Uterus (tissue), 2 donors: ENCODE results near the gene ZNF750.

Experiments
- POLR2A ChIP-seq, 2 donors: fragments of 450-650 bp; IDR thresholded peaks; one replicate each; pipeline ENCODE4 v1.6.1; 2016; ENCODE audit warnings: antibody characterized with exemption in 2 of 2, mild to moderate bottlenecking in 1 of 2, moderate library complexity in 1 of 2
- TF ChIP-seq, protein P1 (sequence below), 4 experiments: fragments of 200-600 bp in 2 of 4; fragments of 450-650 bp in 2 of 4; sonication (generic) in 2 of 4; IDR thresholded peaks; one replicate each; pipeline ENCODE4 v1.5.1; 2016 to 2019; ENCODE audit warnings: antibody characterized with exemption in 4 of 4, mild to moderate bottlenecking in 2 of 4, moderate library complexity in 1 of 4

DNA sequence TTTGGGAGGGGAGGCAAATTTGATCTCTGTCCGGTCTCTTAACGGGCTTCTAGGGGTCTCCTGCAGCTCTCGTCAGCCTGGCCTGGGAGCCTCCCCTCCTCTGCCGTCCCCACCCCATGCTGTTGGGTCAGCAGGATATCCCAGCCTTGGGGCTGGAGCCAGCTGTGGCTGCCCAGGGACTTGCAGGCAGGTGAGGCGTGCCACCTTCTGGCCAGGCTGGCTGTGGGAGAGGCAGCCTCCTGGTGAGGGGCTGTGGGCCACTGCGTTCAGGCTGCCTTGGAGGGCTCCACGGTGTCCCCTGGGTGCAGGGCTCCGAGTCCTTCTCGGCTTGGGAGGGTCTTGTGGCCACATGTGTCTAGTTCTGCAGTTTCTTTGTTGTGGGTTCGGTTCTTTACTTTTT, 53.4 kb downstream of the ZNF750 start:
- TF ChIP-seq, protein P1, sequence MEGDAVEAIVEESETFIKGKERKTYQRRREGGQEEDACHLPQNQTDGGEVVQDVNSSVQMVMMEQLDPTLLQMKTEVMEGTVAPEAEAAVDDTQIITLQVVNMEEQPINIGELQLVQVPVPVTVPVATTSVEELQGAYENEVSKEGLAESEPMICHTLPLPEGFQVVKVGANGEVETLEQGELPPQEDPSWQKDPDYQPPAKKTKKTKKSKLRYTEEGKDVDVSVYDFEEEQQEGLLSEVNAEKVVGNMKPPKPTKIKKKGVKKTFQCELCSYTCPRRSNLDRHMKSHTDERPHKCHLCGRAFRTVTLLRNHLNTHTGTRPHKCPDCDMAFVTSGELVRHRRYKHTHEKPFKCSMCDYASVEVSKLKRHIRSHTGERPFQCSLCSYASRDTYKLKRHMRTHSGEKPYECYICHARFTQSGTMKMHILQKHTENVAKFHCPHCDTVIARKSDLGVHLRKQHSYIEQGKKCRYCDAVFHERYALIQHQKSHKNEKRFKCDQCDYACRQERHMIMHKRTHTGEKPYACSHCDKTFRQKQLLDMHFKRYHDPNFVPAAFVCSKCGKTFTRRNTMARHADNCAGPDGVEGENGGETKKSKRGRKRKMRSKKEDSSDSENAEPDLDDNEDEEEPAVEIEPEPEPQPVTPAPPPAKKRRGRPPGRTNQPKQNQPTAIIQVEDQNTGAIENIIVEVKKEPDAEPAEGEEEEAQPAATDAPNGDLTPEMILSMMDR (IDR thresholded peaks at IDR 0.05): no peak
- no peak for TF ChIP-seq POLR2A (IDR thresholded peaks at IDR 0.05)
